ENCODE results near the gene SDHAF3. TPM values are rescaled to one million over a fixed set of nuclear protein-coding genes. Genes with fewer than 3 reads are reported as not detected.

SDHAF3 gene
- total RNA-seq, 6 donors from 2014 or later, result 2.1 to 10.3 (median 7.6) TPM

DNA sequence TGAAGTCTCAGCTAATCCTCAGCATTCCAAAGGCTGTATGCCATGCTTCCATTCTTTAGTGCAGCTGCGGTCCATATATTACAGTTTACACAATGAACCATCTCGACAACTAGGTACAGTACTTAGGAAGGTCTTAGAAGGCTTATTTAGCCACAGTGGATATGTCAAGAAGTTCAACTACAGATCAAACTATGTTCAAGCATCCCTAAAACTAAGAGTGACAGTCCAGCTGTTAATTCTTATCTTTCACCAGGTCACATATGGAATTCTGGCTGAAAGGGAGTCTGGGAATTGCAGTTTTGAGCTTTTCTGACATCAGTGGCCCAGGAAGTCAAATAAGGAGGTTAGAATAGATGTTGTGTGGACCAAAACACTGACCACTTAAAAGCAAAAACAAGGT is 106.8 kb downstream of the SDHAF3 start:
- Histone ChIP-seq H3K27me3 (no peaks in the 10 kb centered on the region), H3K4me1 (no peaks in the 10 kb centered on the region), H3K9me3 (no peaks in the 10 kb centered on the region), H3K36me3 (no peaks in the 10 kb centered on the region), H3K4me3 (no peak overlapping the region), H3K27ac (no peak overlapping the region)
- WGBS, 2 donors, result 79 to 80% methylated on average over 2 of the region's 2 CpGs
- no peak for TF ChIP-seq POLR2A (IDR thresholded peaks at IDR 0.05)
- no peak for TF ChIP-seq POLR2AphosphoS5 (IDR thresholded peaks at IDR 0.05)
- TF ChIP-seq EP300 (IDR thresholded peaks at IDR 0.05), result no peak
- TF ChIP-seq, protein P1, sequence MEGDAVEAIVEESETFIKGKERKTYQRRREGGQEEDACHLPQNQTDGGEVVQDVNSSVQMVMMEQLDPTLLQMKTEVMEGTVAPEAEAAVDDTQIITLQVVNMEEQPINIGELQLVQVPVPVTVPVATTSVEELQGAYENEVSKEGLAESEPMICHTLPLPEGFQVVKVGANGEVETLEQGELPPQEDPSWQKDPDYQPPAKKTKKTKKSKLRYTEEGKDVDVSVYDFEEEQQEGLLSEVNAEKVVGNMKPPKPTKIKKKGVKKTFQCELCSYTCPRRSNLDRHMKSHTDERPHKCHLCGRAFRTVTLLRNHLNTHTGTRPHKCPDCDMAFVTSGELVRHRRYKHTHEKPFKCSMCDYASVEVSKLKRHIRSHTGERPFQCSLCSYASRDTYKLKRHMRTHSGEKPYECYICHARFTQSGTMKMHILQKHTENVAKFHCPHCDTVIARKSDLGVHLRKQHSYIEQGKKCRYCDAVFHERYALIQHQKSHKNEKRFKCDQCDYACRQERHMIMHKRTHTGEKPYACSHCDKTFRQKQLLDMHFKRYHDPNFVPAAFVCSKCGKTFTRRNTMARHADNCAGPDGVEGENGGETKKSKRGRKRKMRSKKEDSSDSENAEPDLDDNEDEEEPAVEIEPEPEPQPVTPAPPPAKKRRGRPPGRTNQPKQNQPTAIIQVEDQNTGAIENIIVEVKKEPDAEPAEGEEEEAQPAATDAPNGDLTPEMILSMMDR (IDR thresholded peaks at IDR 0.05), result no peak
- ATAC-seq (ENCODE audit: low FRiP score in 2 of 2), result no peak
- DNase-seq, result no peak

DNA sequence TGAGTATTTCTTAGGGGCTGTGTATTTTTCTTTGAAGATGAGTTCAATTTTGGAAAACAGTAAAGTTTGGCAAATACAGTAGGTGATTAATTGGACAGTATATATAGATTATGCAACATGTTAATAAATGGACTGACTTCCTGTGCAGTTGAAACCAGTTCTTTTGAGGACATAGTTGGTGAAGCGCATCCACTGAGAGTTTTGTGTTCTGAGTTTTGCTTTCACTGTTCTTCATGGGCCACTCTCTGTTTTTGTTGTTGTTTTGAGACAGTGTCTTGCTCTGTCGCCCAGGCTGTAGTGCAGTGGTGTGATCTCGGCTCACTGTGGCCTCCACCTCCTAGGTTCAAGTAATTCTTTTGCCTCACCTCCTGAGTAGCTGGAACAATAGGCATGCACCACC is 109.0 kb downstream of the SDHAF3 start:
- no peak for ATAC-seq (ENCODE audit: low FRiP score in 2 of 2)
- whole genome bisulfite sequencing, 2 donors, result 52 to 72% methylated on average over 3 of the region's 3 CpGs
- H3K27me3 ChIP-seq, result no peaks in the 10 kb centered on the region
- H3K36me3 ChIP-seq, result no peaks in the 10 kb centered on the region
- TF ChIP-seq POLR2A (IDR thresholded peaks at IDR 0.05) (no peak), EP300 (IDR thresholded peaks at IDR 0.05) (no peak)
- TF ChIP-seq, protein P1 (IDR thresholded peaks at IDR 0.05), result no peak
- no peaks in the 10 kb centered on the region for H3K4me1 ChIP-seq
- H3K9me3 ChIP-seq, result no peaks in the 10 kb centered on the region
- H3K27ac ChIP-seq, result no peak overlapping the region
- no peak for DNase-seq
- H3K4me3 ChIP-seq, result no peak overlapping the region

Other genes starting within 250 kb of the SDHAF3 start
- not detected for gene DLX6, start 112.1 kb upstream of the SDHAF3 start, total RNA-seq
- not detected for gene DLX5, start 92.9 kb upstream of the SDHAF3 start, total RNA-seq